PFSK-1 (cell line): ENCODE data around the gene POLR3G.

Experiments
- FOXP2 ChIP-seq: optimal IDR thresholded peaks from 2 replicates; pipeline ENCODE3; 2011; ENCODE audit warnings: borderline replicate concordance, control low read depth, inconsistent platforms; ENCODE audit not compliant: insufficient read depth; ENCODE audit errors: extremely low read length, extremely low read depth
- POLR2AphosphoS5 ChIP-seq: IDR thresholded peaks from 2 replicates; pipeline ENCODE4 v1.6.1; 2012; ENCODE audit warnings: low read depth, mild to moderate bottlenecking, control low read depth, low read length, moderate library complexity
- REST ChIP-seq, 2 experiments: IDR thresholded peaks; 2 replicates each; pipeline versions ENCODE4 v1.6.1 to v1.8.0; 2011 to 2012; ENCODE audit warnings: low read depth in 2 of 2, low read length in 2 of 2, control low read depth in 1 of 2, inconsistent platforms in 1 of 2, mild to moderate bottlenecking in 1 of 2, moderate library complexity in 1 of 2; ENCODE audit not compliant: insufficient read depth in 1 of 2
- SIN3A ChIP-seq: IDR thresholded peaks from 2 replicates; pipeline ENCODE4 v1.6.1; 2012; ENCODE audit warnings: mild to moderate bottlenecking, low read length, moderate library complexity, borderline replicate concordance; ENCODE audit not compliant: insufficient read depth
- TAF1 ChIP-seq: IDR thresholded peaks from 2 replicates; pipeline ENCODE4 v1.6.1; 2012; ENCODE audit warnings: low read length, control low read depth, borderline replicate concordance; ENCODE audit not compliant: insufficient read depth

Gene POLR3G

GRCh38 chr5:90476391-90476790 is 1.7 kb downstream of the POLR3G start:
- TF ChIP-seq REST (IDR thresholded peaks at IDR 0.05; ENCODE audit: insufficient read depth in 1 of 2, low read depth in 2 of 2, low read length in 2 of 2) (no peak), POLR2AphosphoS5 (no peak), TAF1 (no peak), FOXP2 (no peak), SIN3A (no peak)

- no peak for TF ChIP-seq SIN3A
- TF ChIP-seq FOXP2 = no peak
- no peak for TF ChIP-seq TAF1
- TF ChIP-seq REST (IDR thresholded peaks at IDR 0.05; ENCODE audit: insufficient read depth in 1 of 2, low read depth in 2 of 2, low read length in 2 of 2) = no peak
- TF ChIP-seq POLR2AphosphoS5 = no peak
Observed at GRCh38 chr5:90477073-90477472, 2.4 kb downstream of the POLR3G start.

- TF ChIP-seq POLR2AphosphoS5 = no peak
- TF ChIP-seq TAF1 = no peak
- TF ChIP-seq FOXP2 = no peak
Observed at GRCh38 chr5:90477621-90478215, 3.1 kb downstream of the POLR3G start.

GRCh38 chr5:90479611-90480385 is 5.1 kb downstream of the POLR3G start:
- TF ChIP-seq TAF1 (no peak), POLR2AphosphoS5 (no peak), FOXP2 (no peak), SIN3A (no peak), REST (IDR thresholded peaks at IDR 0.05; ENCODE audit: insufficient read depth in 1 of 2, low read depth in 2 of 2, low read length in 2 of 2) (no peak)

- no peak for TF ChIP-seq TAF1
- no peak for TF ChIP-seq REST (IDR thresholded peaks at IDR 0.05; ENCODE audit: insufficient read depth in 1 of 2, low read depth in 2 of 2, low read length in 2 of 2)
- TF ChIP-seq FOXP2 = no peak
- TF ChIP-seq SIN3A = no peak
- TF ChIP-seq POLR2AphosphoS5 = no peak
Observed at GRCh38 chr5:90480699-90481098, 6.0 kb downstream of the POLR3G start.
